ENCODE data around the gene KCTD2.

Gene KCTD2

GRCh38 chr17:75077496-75078283 lies 30.7 kb downstream of the KCTD2 start:
- no peak for DNase-seq (ENCODE audit: low spot score)

GRCh38 chr17:75078284-75079022 lies 31.4 kb downstream of the KCTD2 start:
- no peak for DNase-seq (ENCODE audit: low spot score)

DNA sequence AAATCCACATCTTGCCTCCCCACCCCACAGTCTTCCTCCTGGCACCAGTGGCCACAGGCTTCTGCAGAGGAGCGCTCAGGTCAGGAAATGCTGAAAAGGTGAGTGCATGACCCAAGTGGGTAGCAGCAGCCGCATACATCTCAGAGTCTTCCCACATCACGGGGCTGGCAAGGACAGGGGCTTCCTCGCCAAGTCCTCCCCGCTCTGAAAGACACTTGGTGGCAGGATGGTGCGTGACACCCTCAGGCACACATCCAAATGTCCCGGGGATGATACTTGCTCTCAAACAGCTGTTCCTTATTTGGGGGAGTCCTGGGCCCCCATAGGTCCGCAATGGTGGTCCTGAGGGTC lies 32.0 kb downstream of the KCTD2 start:
- DNase-seq (ENCODE audit: low spot score), result no peak

DNA sequence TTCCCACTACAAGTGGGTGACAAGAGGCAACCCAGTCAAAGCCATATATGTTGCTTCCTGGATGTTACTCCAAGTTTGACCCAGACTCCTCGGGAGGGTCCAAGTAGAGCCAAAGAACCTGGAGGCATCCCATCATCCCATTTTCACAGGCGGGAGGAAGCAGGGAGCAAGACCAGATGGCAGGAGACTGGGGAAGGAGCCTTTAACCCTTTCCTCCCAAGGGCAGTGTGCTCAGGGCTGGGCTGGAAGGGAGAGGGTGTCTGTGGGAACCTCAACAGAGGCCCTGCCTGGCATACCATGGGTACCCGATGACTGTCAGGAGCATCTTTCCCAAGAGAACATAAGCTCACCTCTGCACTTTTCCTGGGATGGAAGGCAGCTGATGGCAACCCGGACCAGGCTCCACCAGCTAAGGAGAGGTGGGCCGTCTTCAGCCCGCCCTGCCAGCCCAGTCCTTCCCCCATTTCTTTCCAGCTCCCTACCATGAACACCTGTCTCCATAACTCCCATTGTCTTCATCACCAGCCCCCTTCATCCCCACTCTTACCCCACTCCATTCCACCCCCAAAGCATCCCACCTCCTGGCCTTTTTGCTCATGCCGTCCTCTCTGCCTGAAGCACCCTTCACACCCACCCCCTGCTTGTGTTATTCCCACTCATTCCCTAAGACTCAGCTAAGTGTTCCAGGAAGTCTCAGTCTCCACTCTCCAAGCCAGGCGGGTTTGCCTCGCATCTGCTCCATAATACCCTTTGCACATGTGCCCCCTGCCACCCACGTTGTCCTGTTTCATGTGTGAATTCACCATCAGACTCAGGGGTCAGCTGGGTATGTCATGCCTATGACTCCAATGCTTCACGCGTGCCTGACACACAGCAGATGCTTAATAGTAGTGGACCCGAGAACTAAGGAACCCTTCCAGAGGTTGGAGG lies 34.9 kb downstream of the KCTD2 start:
- DNase-seq (ENCODE audit: low spot score), result no peak

GRCh38 chr17:75082683-75083082 lies 35.7 kb downstream of the KCTD2 start:
- DNase-seq (ENCODE audit: low spot score), result no peak

- no peak for DNase-seq (ENCODE audit: low spot score)
These were observed 37.1 kb downstream of the KCTD2 start for GRCh38 chr17:75084039-75084660.

DNA sequence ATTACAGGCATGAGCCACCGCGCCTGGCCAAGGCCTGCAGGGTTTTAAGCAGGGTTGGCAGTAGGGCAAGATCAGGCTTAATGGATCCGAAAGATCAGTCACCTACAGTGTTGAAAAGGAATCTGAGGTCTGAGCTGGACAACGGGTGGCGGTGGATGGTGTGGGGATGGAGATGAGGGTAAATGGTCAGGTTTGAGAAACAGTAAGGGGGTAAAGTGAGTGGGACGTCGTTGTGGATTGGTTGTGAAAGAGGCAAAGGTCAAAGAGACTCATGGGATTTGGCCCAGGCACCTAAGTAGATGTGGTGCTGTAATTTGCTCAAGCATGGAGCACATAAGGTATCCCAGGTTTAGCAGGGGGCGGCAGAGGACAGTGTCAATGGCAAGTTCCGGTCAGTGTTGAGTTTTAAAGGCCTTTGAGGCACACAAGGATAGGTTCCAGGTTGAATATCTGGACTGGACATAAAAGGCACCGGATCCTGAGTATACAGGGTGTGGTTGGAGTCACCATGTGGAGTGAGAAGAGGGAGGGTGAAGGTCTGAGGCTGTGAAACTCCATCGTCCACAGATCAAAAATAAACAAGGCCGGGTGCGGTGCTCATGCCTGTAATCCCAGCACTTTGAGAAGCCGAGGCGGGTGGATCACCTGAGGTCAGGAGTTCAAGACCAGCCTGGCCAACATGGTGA lies 39.6 kb downstream of the KCTD2 start:
- DNase-seq (ENCODE audit: low spot score), result no peak

GRCh38 chr17:75087182-75087557 lies 40.1 kb downstream of the KCTD2 start:
- no peak for DNase-seq (ENCODE audit: low spot score)

GRCh38 chr17:75087558-75088453 lies 40.8 kb downstream of the KCTD2 start, which contains the start of gene SLC16A5:
Gene SLC16A5, plus strand, starts transcription at chr17:75087954. Its CDS starts 5,683 bp downstream, at chr17:75093637.
- no peak for DNase-seq (ENCODE audit: low spot score)

GRCh38 chr17:75088465-75089417 lies 41.7 kb downstream of the KCTD2 start:
- no peak for DNase-seq (ENCODE audit: low spot score)

GRCh38 chr17:75090871-75091854 lies 44.1 kb downstream of the KCTD2 start:
- DNase-seq (ENCODE audit: low spot score), result no peak

GRCh38 chr17:75091855-75092327 lies 44.9 kb downstream of the KCTD2 start:
- no peak for DNase-seq (ENCODE audit: low spot score)

GRCh38 chr17:75093548-75094158 lies 46.6 kb downstream of the KCTD2 start:
- no peak for DNase-seq (ENCODE audit: low spot score)

- DNase-seq (ENCODE audit: low spot score), result no peak
These were observed 47.9 kb downstream of the KCTD2 start for GRCh38 chr17:75094871-75095399.

DNA sequence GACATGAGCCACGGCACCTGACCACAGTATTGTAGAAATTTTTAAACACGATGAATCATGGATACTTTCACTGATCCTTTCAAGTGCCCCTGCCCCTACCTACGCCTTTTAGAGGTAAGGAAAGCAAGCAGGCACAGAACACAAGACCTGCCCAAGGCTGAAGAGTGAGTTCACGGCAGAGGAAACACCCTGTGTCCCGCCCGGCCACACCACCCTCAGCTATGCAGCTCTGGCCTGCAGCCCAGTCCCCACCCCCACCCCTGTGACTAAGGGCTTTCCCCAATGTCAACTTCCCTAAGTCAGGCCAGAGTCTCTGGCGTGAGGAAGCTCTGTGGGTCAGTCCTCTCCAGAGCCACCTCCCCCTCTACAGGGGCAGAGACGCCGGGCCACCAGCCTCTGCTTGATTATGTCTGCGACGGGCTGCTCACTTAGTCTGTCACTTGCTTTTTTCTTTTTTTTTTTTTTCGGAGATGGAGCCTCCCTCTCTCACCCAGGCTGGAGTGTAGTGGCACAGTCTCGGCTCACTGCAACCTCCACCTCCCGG lies 49.1 kb downstream of the KCTD2 start:
- no peak for DNase-seq (ENCODE audit: low spot score)

DNA sequence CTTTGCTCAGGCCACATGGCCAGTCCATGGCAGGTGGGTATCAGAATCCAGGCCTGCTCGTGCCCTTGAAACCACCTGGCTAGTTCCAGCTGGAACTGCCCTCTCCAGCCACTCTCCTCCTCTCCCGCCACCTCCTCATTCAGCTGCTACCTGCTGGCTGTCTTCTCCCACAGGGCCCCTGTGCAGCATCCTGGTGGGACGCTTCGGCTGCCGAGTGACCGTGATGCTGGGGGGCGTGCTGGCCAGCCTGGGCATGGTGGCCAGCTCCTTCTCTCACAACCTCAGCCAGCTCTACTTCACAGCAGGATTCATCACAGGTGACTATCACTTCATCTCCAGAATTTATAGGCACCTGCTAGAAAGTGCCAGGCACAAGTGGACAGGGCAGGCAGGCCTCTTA lies 50.8 kb downstream of the KCTD2 start:
- no peak for DNase-seq (ENCODE audit: low spot score)

DNA sequence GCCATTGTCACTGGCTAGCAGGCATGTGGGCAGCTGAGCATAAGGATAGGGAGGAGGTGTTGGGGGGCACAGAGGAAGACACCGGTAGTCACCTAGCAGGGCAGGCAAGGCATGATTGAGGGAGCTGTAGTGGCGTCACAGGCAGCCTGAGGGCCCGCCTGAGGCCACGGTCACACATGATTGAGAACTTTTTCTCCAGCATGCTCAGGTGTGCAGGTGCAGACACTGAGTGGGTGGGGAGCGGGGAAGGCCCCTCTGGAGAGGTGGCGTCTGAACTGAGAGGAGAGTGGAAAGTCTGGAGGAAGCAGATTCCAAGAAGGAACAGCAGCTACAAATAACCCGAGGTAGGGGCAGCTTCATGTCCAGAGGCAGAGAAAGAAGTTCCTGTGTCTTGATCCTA lies 51.8 kb downstream of the KCTD2 start:
- DNase-seq (ENCODE audit: low spot score), result no peak

Data from NAMALWA (cell line).